VCaP (cell line): ENCODE measurements around the gene AAGAB.
"Not testable (repeated sequence)": the region's sequence is repeated elsewhere in the genome, so short reads cannot be mapped to it uniquely, and the experiment has no call there.

Experiments
- H3K27ac ChIP-seq: fragments of 450-650 bp; 2 replicates; pipeline ENCODE4 v1.5.1; 2017
- TF ChIP-seq, protein P1 (sequence below): fragments of 450-650 bp; conservative IDR thresholded peaks from 2 replicates; pipeline ENCODE4 v1.5.1; 2017; ENCODE audit warnings: mild to moderate bottlenecking, moderate library complexity

The AAGAB gene, protein sequence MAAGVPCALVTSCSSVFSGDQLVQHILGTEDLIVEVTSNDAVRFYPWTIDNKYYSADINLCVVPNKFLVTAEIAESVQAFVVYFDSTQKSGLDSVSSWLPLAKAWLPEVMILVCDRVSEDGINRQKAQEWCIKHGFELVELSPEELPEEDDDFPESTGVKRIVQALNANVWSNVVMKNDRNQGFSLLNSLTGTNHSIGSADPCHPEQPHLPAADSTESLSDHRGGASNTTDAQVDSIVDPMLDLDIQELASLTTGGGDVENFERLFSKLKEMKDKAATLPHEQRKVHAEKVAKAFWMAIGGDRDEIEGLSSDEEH

DNA sequence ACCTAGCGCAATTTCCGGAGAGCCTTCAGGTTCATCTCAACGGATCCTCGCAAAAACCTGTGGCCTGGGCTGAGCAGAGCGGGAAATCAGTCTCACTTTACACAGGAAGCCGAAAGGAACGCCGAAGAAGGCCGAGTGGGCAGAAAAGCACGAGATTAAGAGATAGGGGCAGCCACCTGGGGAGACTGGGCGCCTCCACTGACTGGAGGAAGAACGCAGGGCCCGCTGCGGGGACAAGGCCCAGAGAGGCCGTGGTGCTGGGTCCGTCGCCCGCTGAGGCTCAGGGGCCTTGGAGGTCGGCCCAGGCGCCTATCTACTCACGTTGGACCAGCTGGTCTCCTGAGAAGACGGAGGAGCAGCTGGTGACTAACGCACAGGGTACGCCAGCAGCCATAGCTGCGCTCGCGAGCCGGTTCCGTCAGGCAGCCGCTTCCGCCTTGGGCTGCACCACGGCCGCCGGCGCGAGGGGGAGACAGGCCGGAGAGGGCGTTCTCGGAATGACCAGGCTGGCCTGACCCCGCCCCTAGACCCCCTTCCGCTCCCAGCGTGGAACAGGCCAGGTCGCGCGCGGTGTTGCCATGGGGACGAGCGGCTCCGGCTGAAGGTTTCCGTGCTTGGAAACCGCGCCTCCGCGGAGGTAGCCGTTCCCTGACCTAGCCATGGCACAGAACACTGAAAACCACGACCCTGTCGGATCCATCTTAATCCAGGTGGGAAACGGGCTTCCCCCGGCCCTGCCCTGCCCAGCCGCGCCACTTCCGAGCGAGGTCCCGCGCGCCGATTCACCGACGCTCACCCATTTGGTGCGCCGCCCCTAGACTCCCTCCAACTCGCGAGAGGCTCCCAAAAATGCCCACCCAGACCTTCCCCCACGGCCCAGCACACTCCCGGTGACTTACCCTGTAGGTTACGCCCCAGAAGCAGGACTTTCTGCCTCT lies at the start of gene AAGAB, which contains the start of gene IQCH:
AAGAB (minus strand) TSS at position 424 of the 938 bp plus-strand sequence; CDS start at position 394, 30 bp downstream.
IQCH (plus strand) TSS at position 549 of the 938 bp plus-strand sequence; CDS start at position 660, 111 bp downstream.
- TF ChIP-seq, protein P1, sequence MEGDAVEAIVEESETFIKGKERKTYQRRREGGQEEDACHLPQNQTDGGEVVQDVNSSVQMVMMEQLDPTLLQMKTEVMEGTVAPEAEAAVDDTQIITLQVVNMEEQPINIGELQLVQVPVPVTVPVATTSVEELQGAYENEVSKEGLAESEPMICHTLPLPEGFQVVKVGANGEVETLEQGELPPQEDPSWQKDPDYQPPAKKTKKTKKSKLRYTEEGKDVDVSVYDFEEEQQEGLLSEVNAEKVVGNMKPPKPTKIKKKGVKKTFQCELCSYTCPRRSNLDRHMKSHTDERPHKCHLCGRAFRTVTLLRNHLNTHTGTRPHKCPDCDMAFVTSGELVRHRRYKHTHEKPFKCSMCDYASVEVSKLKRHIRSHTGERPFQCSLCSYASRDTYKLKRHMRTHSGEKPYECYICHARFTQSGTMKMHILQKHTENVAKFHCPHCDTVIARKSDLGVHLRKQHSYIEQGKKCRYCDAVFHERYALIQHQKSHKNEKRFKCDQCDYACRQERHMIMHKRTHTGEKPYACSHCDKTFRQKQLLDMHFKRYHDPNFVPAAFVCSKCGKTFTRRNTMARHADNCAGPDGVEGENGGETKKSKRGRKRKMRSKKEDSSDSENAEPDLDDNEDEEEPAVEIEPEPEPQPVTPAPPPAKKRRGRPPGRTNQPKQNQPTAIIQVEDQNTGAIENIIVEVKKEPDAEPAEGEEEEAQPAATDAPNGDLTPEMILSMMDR = no peak
- H3K27ac ChIP-seq = peak within 1 kb of the TSS; percentile 91

DNA sequence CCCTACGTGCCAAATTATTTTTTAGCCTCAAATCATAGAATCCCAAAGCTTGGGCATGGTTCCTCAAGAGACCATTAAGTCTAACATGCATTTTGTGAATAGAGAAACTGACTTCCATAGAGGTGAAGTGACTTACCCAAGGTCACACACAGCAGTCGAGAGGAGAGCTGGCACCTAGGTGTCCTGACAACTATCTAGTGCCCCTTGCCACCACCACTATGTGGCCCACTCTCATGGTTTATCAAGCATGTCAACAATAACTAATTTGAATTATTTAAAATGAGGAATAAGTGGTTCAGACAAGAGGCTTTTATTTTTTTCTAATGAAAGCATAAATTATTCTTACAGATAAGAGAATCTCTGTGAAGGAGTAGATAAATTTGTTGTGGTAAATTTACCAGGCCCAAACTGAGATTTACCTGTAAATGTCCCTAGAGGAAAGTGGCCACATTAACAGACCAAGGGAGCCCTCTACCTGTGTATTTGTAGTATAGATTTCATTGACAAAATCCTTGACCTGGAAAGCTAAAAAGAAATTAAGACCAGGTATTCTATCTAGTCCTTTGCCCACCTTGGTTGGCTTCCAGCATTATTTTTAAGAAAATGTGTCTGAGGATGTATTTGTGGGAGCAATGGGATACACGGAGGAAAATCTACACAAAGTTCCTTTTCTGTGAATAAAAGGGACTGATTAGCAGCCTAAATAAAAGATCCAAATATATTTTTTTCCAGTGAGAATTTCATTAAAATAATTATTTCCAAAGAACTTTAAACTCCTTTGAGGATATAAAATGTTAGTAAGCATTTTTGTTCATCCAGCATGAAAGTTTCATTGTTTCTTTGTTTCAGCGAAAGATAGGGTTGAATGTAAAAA lies 49.3 kb upstream of the AAGAB start:
- TF ChIP-seq, protein P1 = peak; percentile 79
- no peak overlapping the region for H3K27ac ChIP-seq

DNA sequence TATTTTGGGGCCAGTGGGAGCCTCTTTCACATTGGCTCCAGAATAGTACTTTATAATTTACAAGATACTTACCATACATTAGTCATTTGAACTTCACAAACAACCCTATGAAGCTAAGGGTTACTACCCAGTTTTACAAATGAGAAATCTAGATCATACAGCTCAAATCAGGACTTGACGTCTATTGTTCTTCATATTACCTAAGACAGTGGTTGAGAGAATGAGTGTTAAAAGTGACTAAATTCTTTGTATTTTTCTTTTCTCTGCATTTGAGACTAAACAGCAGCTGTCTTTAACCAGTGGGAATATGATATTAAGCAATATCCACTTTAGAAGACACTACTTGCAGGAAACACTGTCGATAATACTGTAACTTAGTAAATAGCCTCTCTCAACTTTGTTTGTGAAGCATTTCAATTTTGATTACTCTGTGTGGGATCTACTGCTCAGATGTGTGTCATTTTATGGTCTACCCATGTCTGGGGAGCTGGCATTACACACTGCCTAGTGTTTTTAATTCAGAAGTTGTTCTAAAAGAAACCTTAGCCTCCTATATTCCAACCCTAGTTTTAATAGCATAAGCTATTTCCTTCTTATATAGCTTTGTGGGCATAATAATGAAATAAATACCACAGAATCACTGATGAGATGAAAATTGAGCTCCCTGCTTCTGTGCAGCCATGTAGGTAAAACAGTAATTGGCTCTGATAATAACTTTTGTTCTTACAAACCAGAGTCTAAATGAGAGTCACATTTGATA lies 46.0 kb upstream of the AAGAB start:
- no peak overlapping the region for H3K27ac ChIP-seq
- TF ChIP-seq, protein P1 = no peak

DNA sequence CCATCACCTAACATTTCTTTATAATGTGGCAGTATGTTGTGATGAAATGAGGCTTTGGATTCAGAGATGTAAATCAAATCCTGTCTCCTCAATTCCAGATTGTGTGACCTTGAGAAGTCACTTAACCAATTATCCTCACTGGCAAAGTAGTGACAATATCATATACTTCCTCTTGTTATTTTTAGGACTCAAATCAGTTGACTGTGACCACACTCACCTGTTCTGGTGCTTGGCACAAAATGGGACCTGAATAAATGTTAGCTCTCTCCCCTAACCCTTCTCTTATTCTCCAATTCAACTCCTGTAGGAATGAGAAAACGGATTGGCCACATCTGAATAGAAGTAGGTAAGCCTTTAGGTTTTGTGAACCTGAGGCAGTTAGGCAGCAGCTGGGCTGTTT lies 42.2 kb upstream of the AAGAB start:
- TF ChIP-seq, protein P1 = no peak

DNA sequence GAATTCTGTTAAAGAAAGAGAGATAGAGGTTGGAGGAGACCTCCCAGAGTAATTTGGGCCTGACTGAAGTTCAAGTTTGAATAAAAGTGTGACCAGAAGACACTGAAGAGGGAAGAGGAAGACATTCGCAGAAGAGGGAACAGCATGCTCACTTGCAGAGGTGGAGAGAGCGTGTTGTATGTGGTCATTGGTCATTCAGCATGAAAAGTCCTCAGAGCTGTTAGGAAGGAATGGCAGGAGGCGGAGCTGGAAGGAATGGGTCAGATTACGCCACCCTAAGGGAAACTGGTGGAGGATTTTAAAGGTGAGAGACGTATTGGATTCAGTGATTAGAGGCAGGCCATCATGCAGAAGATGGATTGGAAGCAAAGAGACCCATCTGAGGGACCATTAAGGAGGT lies 41.7 kb upstream of the AAGAB start:
- TF ChIP-seq, protein P1 = no peak
- no peak overlapping the region for H3K27ac ChIP-seq

More for the DNA sequence above, 42.2 kb upstream of the AAGAB start:
- H3K27ac ChIP-seq = no peak overlapping the region

DNA sequence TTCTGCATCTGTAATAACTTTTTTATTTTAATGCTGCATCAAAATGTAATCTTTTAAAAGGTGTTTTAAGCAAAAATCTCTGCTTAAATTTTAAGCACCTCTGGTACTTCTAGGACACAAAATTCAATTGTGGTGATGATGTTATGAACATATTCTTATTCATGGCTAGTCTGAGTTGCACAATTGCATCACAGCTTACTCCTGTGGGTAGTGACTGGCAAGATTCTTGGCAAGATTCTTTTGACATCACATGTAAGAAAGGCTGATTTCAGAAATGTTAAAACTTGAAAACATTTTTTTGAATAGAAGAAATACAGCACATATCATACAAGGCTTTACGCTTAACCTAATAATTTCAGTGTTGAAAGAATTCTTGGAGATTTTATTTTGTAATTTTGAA lies 35.9 kb upstream of the AAGAB start:
- TF ChIP-seq, protein P1 = no peak

DNA sequence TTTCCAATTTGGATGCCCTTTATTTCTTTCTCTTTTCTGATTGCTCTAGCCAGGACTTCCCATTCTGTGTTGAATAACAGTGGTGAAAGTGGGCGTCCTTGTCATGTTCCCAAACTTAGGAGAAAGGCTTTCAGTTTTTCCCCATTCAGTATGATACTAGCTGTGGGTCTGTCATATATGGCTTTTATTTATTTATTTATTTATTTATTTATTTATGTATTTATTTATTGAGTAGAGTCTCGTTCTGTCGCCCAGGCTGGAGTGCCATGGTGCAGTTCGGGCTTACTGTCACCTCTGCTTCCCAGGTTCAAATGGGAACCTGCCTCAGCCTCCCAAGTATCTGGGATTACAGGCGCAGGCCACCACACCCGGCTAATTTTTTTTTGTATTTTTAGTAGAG lies 31.9 kb upstream of the AAGAB start:
- H3K27ac ChIP-seq = not testable (repeated sequence)

More for the DNA sequence above, 35.9 kb upstream of the AAGAB start:
- H3K27ac ChIP-seq = no peak overlapping the region

DNA sequence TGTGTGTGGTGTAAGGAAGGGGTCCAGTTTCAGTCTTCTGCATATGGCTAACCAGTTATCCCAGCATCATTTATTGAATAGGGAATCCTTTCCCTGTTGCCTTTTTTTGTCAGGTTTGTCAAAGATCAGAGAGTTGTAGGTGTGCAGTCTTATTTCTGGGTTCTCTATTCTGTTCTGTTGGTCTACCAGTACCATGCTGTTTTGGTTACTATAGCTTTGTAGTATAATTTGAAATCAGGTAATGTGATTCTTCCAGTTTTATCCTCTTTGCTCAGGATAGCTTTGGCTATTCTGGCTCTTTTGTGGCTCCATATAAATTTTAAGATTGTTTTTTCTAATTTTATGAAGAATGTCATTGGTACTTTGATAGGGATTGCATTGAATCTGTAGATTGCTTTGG lies 31.2 kb upstream of the AAGAB start:
- not testable (repeated sequence) for H3K27ac ChIP-seq
